Measurements from ENCODE around the gene DAAM2.

Gene DAAM2

GRCh38 chr6:39791850-39792539, at the start of gene DAAM2:
Gene DAAM2 (plus strand): TSS chr6:39792376. CDS start chr6:39856303, 63,927 bp downstream.
- DNase-seq (ENCODE audit: low spot score): no peak

GRCh38 chr6:39746795-39747194, 45.4 kb upstream of the DAAM2 start:
- no peak for DNase-seq (ENCODE audit: low spot score)

GRCh38 chr6:39752835-39753724, 39.1 kb upstream of the DAAM2 start:
- DNase-seq (ENCODE audit: low spot score): no peak

GRCh38 chr6:39753725-39754045, 38.5 kb upstream of the DAAM2 start:
- no peak for DNase-seq (ENCODE audit: low spot score)

- no peak for DNase-seq (ENCODE audit: low spot score)
Observed at GRCh38 chr6:39754514-39755115, 37.6 kb upstream of the DAAM2 start.

GRCh38 chr6:39755231-39755630, 36.9 kb upstream of the DAAM2 start:
- no peak for DNase-seq (ENCODE audit: low spot score)

GRCh38 chr6:39756582-39756981, 35.6 kb upstream of the DAAM2 start:
- DNase-seq (ENCODE audit: low spot score): no peak

- DNase-seq (ENCODE audit: low spot score): no peak
Observed at GRCh38 chr6:39758905-39759605, 33.1 kb upstream of the DAAM2 start.

- DNase-seq (ENCODE audit: low spot score): no peak
Observed at GRCh38 chr6:39760226-39760952, 31.8 kb upstream of the DAAM2 start.

GRCh38 chr6:39765508-39766065, 26.6 kb upstream of the DAAM2 start:
- DNase-seq (ENCODE audit: low spot score): no peak

- DNase-seq (ENCODE audit: low spot score): no peak
Observed at GRCh38 chr6:39769012-39769411, 23.2 kb upstream of the DAAM2 start.

- no peak for DNase-seq (ENCODE audit: low spot score)
Observed at GRCh38 chr6:39770446-39770845, 21.7 kb upstream of the DAAM2 start.

- no peak for DNase-seq (ENCODE audit: low spot score)
Observed at GRCh38 chr6:39772559-39773273, 19.5 kb upstream of the DAAM2 start.

GRCh38 chr6:39773782-39774181, 18.4 kb upstream of the DAAM2 start:
- DNase-seq (ENCODE audit: low spot score): no peak

GRCh38 chr6:39776581-39776980, 15.6 kb upstream of the DAAM2 start:
- DNase-seq (ENCODE audit: low spot score): no peak

- no peak for DNase-seq (ENCODE audit: low spot score)
Observed at GRCh38 chr6:39777218-39777617, 15.0 kb upstream of the DAAM2 start.

- DNase-seq (ENCODE audit: low spot score): no peak
Observed at GRCh38 chr6:39777661-39778060, 14.5 kb upstream of the DAAM2 start.

GRCh38 chr6:39778581-39779255, 13.5 kb upstream of the DAAM2 start:
- DNase-seq (ENCODE audit: low spot score): no peak

- DNase-seq (ENCODE audit: low spot score): no peak
Observed at GRCh38 chr6:39785281-39785680, 6.9 kb upstream of the DAAM2 start.

GRCh38 chr6:39786649-39787048, 5.5 kb upstream of the DAAM2 start:
- no peak for DNase-seq (ENCODE audit: low spot score)

All from activated CD4-positive, alpha-beta T cell treated with anti-CD3 and anti-CD28 coated beads, Interleukin-2, Interleukin-4, amounts not matched to agents 100 ng/mL and 50 ng/mL, durations not matched to agents 16 hours and 8 hours (primary cell).